CD4-positive, alpha-beta memory T cell (primary cell): ENCODE measurements around the gene FRRS1. TPM values are rescaled to one million over a fixed set of nuclear protein-coding genes. Genes with fewer than 3 reads are reported as not detected.

Experiments
- CTCF ChIA-PET: fragments of 350-600 bp; sonication (Branson Sonifier 250); formaldehyde crosslinking; loops from one replicate; lab custom pipeline; 2021; ENCODE audit warnings: inconsistent platforms; ENCODE audit not compliant: partially characterized antibody; lab: Charles Lee
- POLR2A ChIA-PET: fragments of 350-600 bp; sonication (Branson Sonifier 250); formaldehyde crosslinking; loops from one replicate; lab custom pipeline; 2021; ENCODE audit not compliant: partially characterized antibody; lab: Charles Lee
- DNase-seq, 5 donors: peaks; one replicate each; pipeline versions ENCODE4 v3.0.0 to v3.0.0-alpha.2; 2020 to 2022; ENCODE audit warnings: mixed read lengths in 1 of 5
- H3K27ac ChIP-seq: one replicate; pipeline ENCODE4 v1.7.0; 2013; ENCODE audit warnings: low read depth, low read length
- H3K27me3 ChIP-seq: 2 replicates; pipeline ENCODE4 v1.7.0; 2013; ENCODE audit warnings: mild to moderate bottlenecking, low read length, moderate library complexity; ENCODE audit not compliant: insufficient read depth
- H3K36me3 ChIP-seq: 2 replicates; pipeline ENCODE4 v1.7.0; 2013; ENCODE audit warnings: mild to moderate bottlenecking, low read length, moderate library complexity; ENCODE audit not compliant: insufficient read depth
- H3K4me1 ChIP-seq: 2 replicates; pipeline ENCODE4 v1.7.0; 2013; ENCODE audit warnings: mild to moderate bottlenecking, low read length, moderate library complexity; ENCODE audit not compliant: insufficient read depth
- H3K4me3 ChIP-seq, 2 donors: one replicate each; pipeline ENCODE4 v1.7.0; 2013; ENCODE audit warnings: low read length in 2 of 2, mild to moderate bottlenecking in 1 of 2
- H3K9me3 ChIP-seq, 2 donors: one replicate each; pipeline ENCODE4 v1.7.0; 2013; ENCODE audit warnings: low read length in 2 of 2, control low read depth in 1 of 2; ENCODE audit not compliant: control insufficient read depth in 1 of 2
- H3K27ac Mint-ChIP-seq, 7 donors: one replicate each; pipeline ENCODE4 v1.8.0; 2020 to 2021; ENCODE audit warnings: mixed read lengths in 7 of 7, mild to moderate bottlenecking in 6 of 7, inconsistent platforms in 3 of 7, moderate library complexity in 3 of 7
- H3K27me3 Mint-ChIP-seq, 2 donors: one replicate each; pipeline ENCODE4 v1.8.0; 2020 to 2021; ENCODE audit warnings: mixed read lengths in 2 of 2
- H3K36me3 Mint-ChIP-seq, 2 donors: one replicate each; pipeline ENCODE4 v1.8.0; 2020 to 2021; ENCODE audit warnings: mixed read lengths in 2 of 2, inconsistent platforms in 1 of 2, mild to moderate bottlenecking in 1 of 2
- H3K4me1 Mint-ChIP-seq, 4 donors: one replicate each; pipeline ENCODE4 v1.8.0; 2020 to 2021; ENCODE audit warnings: mixed read lengths in 4 of 4, mild to moderate bottlenecking in 1 of 4
- H3K4me3 Mint-ChIP-seq, 8 donors: one replicate each; pipeline ENCODE4 v1.8.0; 2020 to 2021; ENCODE audit warnings: mixed read lengths in 8 of 8, mild to moderate bottlenecking in 7 of 8, moderate library complexity in 6 of 8, inconsistent platforms in 3 of 8
- H3K9me3 Mint-ChIP-seq, 8 donors: one replicate each; pipeline ENCODE4 v1.8.0; 2020 to 2021; ENCODE audit warnings: mixed read lengths in 8 of 8, mild to moderate bottlenecking in 5 of 8, inconsistent platforms in 3 of 8, moderate library complexity in 1 of 8
- intact Hi-C: fragments of 100-400 bp; cut with micrococcal nuclease; formaldehyde crosslinking; loops from one replicate; pipeline ENCODE4 v1.15.1; 2023
- polyA plus RNA-seq, 2 donors: library from polyadenylated mRNA; unstranded; fragments of 300-500 nt; fragmentation: Illumina TruSeq; gene quantifications; one replicate each; pipeline ENCODE4 v1.2.3, GENCODE V29; 2021
- total RNA-seq, 2 experiments: library from RNA; stranded (reverse); gene quantifications; one replicate each; pipeline ENCODE4 v1.2.3, GENCODE V29; 2021

Gene FRRS1
- total RNA-seq (under 1 TPM; 0.29 to 0.33 TPM), polyA plus RNA-seq (not detected)

GRCh38 chr1:99766378-99766800 is at the start of gene FRRS1:
TSS of gene FRRS1 (minus strand) at chr1:99766635. CDS start at chr1:99748768, 17,867 bp downstream.
- ChIA-PET POLR2A (interaction anchor here (0.6 kb wide), 1 partner anchor 21 kb away, joined by 3 read pairs; no protein-coding TSS in a partner anchor), CTCF (interaction anchor here (1.0 to 1.4 kb wide), 4 partner anchors 8 to 149 kb away, joined by 3 to 5 read pairs (median 4); no protein-coding TSS in a partner anchor)
- H3K4me3 ChIP-seq = peak within 1 kb of the TSS; percentile 33 to 47
- no peaks in the 10 kb centered on the region for H3K27me3 ChIP-seq
- peak within 1 kb of the TSS in 5 of 7 donors; percentile 31 to 94 (median 91) for H3K27ac Mint-ChIP-seq
- peak in 4 of 5 donors; percentile 24 to 33 (median 31) for DNase-seq
- no peaks in the 10 kb centered on the region for H3K9me3 ChIP-seq
- H3K4me1 ChIP-seq = peaks cover 10% of the 10 kb centered on the region
- no peaks in the 10 kb centered on the region for H3K36me3 ChIP-seq
- intact Hi-C loops = no loop called here
- H3K27me3 Mint-ChIP-seq = peaks cover 2 to 20% of the 10 kb centered on the region in 2 donors
- H3K4me1 Mint-ChIP-seq = peaks cover 5 to 6% (median 5%) of the 10 kb centered on the region in 4 donors
- peak within 1 kb of the TSS; percentile 38 for H3K27ac ChIP-seq
- peak within 1 kb of the TSS; percentile 90 to 97 (median 94) for H3K4me3 Mint-ChIP-seq
- no peaks in the 10 kb centered on the region for H3K9me3 Mint-ChIP-seq
- H3K36me3 Mint-ChIP-seq = no peaks in the 10 kb centered on the region

- Mint-ChIP-seq H3K27me3 (peaks cover 2 to 11% of the 10 kb centered on the region in 2 donors), H3K9me3 (no peaks in the 10 kb centered on the region), H3K4me3 (no peak overlapping the region), H3K4me1 (no peaks in the 10 kb centered on the region), H3K36me3 (no peaks in the 10 kb centered on the region), H3K27ac (no peak overlapping the region)
- no peaks in the 10 kb centered on the region for H3K4me1 ChIP-seq
- intact Hi-C loops = no loop called here
- H3K9me3 ChIP-seq = no peaks in the 10 kb centered on the region
- CTCF ChIA-PET = no interaction called here
- no peaks in the 10 kb centered on the region for H3K27me3 ChIP-seq
- no peaks in the 10 kb centered on the region for H3K36me3 ChIP-seq
- no peak for DNase-seq
- H3K4me3 ChIP-seq = no peak overlapping the region
- POLR2A ChIA-PET = no interaction called here
- no peak overlapping the region for H3K27ac ChIP-seq
These were observed 48.0 kb upstream of the FRRS1 start for GRCh38 chr1:99814373-99814900.

- H3K4me3 ChIP-seq = no peak overlapping the region
- Mint-ChIP-seq H3K9me3 (no peaks in the 10 kb centered on the region), H3K27ac (no peak overlapping the region), H3K4me1 (peaks cover 0 to 6% (median 3%) of the 10 kb centered on the region in 4 donors), H3K27me3 (peaks cover 9 to 14% of the 10 kb centered on the region in 2 donors), H3K4me3 (no peak overlapping the region), H3K36me3 (no peaks in the 10 kb centered on the region)
- ChIA-PET POLR2A (interaction anchor here (0.6 kb wide), 1 partner anchor 1577 kb away, joined by 4 read pairs; no protein-coding TSS in a partner anchor), CTCF (interaction anchor here (2.0 kb wide), 1 partner anchor 1057 kb away, joined by 6 read pairs; no protein-coding TSS in a partner anchor)
- H3K36me3 ChIP-seq = no peaks in the 10 kb centered on the region
- no peaks in the 10 kb centered on the region for H3K9me3 ChIP-seq
- no peak for DNase-seq
- no peaks in the 10 kb centered on the region for H3K4me1 ChIP-seq
- H3K27me3 ChIP-seq = no peaks in the 10 kb centered on the region
- no peak overlapping the region for H3K27ac ChIP-seq
- intact Hi-C loops = no loop called here
These were observed 45.3 kb upstream of the FRRS1 start for GRCh38 chr1:99811747-99812146.

GRCh38 chr1:99811075-99811474 is 44.6 kb upstream of the FRRS1 start:
- no peaks in the 10 kb centered on the region for H3K9me3 Mint-ChIP-seq
- H3K4me1 Mint-ChIP-seq = peaks cover 0 to 6% (median 3%) of the 10 kb centered on the region in 4 donors
- H3K27ac Mint-ChIP-seq = peak overlapping the region in 1 of 7 donors; percentile 39
- intact Hi-C loops = no loop called here
- CTCF ChIA-PET = interaction anchor here (2.0 kb wide), 1 partner anchor 1058 kb away, joined by 6 read pairs; no protein-coding TSS in a partner anchor
- POLR2A ChIA-PET = interaction anchor here (0.6 kb wide), 1 partner anchor 1578 kb away, joined by 4 read pairs; no protein-coding TSS in a partner anchor
- Histone ChIP-seq H3K27ac (no peak overlapping the region), H3K4me1 (no peaks in the 10 kb centered on the region), H3K27me3 (no peaks in the 10 kb centered on the region), H3K4me3 (no peak overlapping the region), H3K9me3 (no peaks in the 10 kb centered on the region), H3K36me3 (no peaks in the 10 kb centered on the region)
- no peak for DNase-seq
- no peak overlapping the region for H3K4me3 Mint-ChIP-seq
- no peaks in the 10 kb centered on the region for H3K36me3 Mint-ChIP-seq
- H3K27me3 Mint-ChIP-seq = peaks cover 9 to 10% of the 10 kb centered on the region in 2 donors

GRCh38 chr1:99808391-99809115 is 42.1 kb upstream of the FRRS1 start:
- no peaks in the 10 kb centered on the region for H3K36me3 ChIP-seq
- H3K4me3 ChIP-seq = no peak overlapping the region
- POLR2A ChIA-PET = no interaction called here
- CTCF ChIA-PET = interaction anchor here (1.2 to 3.5 kb wide), 2 partner anchors 1059 to 1062 kb away, joined by 3 to 33 read pairs; no protein-coding TSS in a partner anchor
- H3K27me3 ChIP-seq = no peaks in the 10 kb centered on the region
- H3K4me1 Mint-ChIP-seq = peaks cover 0 to 6% (median 3%) of the 10 kb centered on the region in 4 donors
- no peaks in the 10 kb centered on the region for H3K9me3 Mint-ChIP-seq
- H3K4me3 Mint-ChIP-seq = peak overlapping the region in 1 of 8 donors; percentile 4
- no peaks in the 10 kb centered on the region for H3K36me3 Mint-ChIP-seq
- peak; percentile 43 to 60 (median 57) for DNase-seq
- H3K27ac ChIP-seq = no peak overlapping the region
- no peaks in the 10 kb centered on the region for H3K9me3 ChIP-seq
- H3K27ac Mint-ChIP-seq = peak overlapping the region in 1 of 7 donors; percentile 13
- intact Hi-C loops = loop anchor here (1.0 to 10.0 kb wide), 7 partner anchors 226 to 1060 kb away; partner anchors contain the start of genes CDC14A, RTCA, SASS6 and TRMT13
- H3K27me3 Mint-ChIP-seq = peaks cover 10 to 13% of the 10 kb centered on the region in 2 donors
- no peaks in the 10 kb centered on the region for H3K4me1 ChIP-seq

- no peaks in the 10 kb centered on the region for H3K36me3 ChIP-seq
- H3K9me3 ChIP-seq = no peaks in the 10 kb centered on the region
- intact Hi-C loops = loop anchor here (5.0 to 10.0 kb wide), 3 partner anchors 328 to 735 kb away; partner anchors contain the start of genes RTCA, SASS6 and TRMT13
- Mint-ChIP-seq H3K4me1 (peaks cover 0 to 6% (median 3%) of the 10 kb centered on the region in 4 donors), H3K27me3 (peaks cover 9 to 14% of the 10 kb centered on the region in 2 donors), H3K4me3 (no peak overlapping the region), H3K27ac (no peak overlapping the region), H3K36me3 (no peaks in the 10 kb centered on the region), H3K9me3 (no peaks in the 10 kb centered on the region)
- H3K27ac ChIP-seq = no peak overlapping the region
- POLR2A ChIA-PET = no interaction called here
- no peak for DNase-seq
- no peaks in the 10 kb centered on the region for H3K4me1 ChIP-seq
- H3K4me3 ChIP-seq = no peak overlapping the region
- no peaks in the 10 kb centered on the region for H3K27me3 ChIP-seq
- CTCF ChIA-PET = interaction anchor here (0.6 to 3.5 kb wide), 4 partner anchors 229 to 1061 kb away, joined by 3 to 33 read pairs (median 3); no protein-coding TSS in a partner anchor
These were observed 40.4 kb upstream of the FRRS1 start for GRCh38 chr1:99806882-99807281.
